ENCODE measurements around the gene HMGN4.

The HMGN4 gene

DNA sequence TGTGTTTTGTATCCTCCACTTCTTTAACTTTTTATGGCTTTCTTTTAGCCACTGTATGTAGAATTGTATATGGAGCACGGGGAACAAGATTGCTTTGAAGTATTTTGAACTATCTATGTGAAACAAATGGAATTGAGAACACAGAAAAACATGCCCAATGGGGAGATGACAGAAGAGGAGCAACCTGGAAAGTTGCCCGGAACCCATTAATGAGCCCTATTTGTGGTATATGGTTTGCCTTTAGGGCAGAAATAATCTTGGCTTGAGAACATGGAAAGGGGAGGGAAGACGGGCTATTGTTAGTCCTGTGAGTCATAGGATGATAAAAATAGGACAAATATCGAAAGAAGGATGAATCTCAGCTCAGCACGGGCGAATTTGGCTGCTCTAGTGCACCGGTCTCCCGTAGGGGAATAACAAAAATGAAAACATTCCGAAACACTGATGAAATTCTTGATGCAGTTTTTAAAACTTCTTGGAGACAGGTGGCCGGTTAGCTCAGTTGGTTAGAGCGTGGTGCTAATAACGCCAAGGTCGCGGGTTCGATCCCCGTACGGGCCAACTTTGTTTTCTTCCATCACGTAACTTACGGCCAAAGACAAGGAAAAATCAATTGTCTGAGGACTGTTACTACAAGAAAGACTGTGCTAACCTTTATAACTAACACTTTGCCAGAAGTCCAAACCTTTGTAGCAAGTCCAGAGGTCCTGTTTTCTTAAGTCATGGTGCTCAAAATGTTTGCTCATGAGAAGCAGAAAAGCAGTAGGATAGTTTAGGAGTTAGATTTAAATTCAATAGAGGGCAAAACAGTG, 15.7 kb downstream of the HMGN4 start:
- DNase-seq: peak; percentile 98

DNA sequence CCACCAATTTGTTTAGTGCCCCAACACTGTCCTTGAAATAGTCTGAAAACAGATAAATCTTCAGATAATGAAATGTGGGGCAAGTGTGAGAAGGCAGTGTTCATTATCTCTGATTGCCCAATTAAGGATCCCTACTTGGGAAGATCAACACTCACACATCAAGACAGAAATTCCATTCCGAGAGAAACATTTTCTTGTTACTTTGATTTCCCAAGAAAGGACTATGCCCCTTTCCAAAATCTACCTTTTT, 16.2 kb downstream of the HMGN4 start:
- no peak for DNase-seq

DNA sequence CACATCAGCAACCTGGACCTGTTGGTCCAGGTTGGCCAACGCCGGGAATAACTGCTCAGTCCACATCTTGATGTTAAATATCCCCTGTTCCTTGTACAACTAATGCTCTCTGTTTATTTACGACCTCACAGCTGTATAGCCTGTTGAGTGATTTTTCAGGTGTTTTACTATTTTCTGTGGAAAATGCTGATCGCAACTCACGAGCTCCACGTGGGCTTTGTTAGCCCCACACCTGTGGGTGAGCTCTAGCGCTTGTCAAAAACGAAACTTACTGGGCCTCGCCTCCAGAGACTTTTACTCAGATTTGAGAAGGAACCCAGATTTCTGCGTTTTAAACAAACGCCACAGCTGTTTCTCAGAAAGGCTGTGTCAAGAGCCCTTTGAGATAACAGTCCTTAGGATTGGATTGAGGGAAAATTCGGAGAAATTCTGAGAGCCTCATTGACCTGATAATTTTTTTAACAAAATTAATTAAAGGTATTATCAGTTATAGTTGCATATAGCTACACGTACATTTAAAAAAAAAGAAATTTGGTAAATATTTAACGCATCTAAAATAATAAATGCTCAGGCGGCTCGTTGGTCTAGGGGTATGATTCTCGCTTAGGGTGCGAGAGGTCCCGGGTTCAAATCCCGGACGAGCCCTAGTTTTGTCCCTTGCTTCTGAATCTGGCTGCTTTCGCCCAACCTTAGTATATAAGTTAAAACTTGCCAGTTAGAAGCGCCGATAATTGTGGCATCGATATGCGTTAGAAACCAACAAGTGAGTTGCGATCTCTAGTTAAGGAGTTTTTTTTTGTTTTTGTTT, 16.7 kb downstream of the HMGN4 start:
- DNase-seq: peak; percentile 93

DNA sequence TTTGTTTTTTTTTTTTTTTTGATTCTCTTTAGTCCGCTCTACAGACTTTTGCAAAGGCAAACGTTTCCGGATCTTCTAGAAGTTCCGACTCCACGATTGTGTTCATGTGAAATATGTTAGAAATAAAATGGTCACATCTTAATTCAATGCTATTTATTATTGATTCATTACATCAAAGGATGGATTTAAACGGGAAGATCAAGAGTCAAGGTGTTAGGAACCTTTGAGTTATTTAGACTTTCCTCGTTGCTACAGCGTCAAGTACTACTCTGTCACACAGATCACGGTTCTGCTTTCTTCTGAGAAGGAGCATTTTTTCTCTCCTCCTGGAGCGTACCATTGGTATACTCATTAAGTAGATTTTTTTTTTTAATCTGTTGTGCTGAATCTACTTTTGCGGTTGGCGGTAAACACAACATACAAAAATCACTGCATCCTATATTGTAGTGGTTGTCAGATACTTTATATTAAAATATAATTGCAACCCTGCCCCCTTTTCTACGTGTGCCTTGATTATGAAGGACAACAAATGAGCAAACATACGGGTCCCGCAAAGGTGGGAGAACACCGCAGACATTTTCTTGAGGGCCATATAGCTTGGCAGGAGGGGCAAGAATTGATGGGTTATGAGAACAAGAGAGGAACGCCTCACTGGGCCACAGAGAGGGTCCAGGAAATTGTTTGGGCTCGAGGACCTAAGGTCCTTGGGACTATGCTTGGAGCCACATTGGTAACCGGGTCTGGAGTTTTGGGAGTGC, 17.5 kb downstream of the HMGN4 start:
- peak; percentile 73 for DNase-seq

DNA sequence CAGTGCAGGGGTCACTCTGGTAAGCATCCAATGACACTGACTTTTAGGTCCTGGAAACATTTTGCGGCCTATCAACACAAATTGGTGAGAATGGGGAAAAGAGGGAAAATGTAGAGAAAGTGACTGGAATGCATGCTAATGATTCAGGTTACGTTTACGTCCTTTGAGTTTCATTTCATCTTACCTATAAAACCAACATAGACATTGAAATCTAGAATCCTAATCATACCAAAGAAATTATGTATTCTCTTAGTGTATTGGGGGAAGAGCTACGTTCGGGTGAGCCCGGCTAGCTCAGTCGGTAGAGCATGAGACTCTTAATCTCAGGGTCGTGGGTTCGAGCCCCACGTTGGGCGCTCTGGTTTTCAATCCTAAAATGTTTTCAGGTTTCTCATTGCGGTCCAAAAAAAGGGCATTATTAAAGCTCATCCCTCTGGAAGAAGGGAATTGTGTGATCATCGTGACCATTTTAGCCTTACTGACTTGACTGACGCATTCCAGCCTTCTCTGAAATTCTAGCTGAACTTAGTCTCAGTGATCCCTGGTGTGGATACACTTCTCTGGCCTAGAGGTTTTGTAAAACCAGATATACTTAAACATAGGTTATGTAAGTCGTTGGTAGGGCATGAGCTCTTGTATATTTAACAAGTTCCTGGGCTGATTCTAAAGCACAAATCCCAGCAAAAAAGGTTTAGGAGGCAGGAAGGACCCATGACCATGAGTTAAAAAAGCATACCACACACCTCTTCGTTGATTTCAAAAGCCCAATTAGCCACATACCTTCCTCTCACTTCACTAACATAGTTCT, 18.3 kb downstream of the HMGN4 start:
- DNase-seq: peak; percentile 96

DNA sequence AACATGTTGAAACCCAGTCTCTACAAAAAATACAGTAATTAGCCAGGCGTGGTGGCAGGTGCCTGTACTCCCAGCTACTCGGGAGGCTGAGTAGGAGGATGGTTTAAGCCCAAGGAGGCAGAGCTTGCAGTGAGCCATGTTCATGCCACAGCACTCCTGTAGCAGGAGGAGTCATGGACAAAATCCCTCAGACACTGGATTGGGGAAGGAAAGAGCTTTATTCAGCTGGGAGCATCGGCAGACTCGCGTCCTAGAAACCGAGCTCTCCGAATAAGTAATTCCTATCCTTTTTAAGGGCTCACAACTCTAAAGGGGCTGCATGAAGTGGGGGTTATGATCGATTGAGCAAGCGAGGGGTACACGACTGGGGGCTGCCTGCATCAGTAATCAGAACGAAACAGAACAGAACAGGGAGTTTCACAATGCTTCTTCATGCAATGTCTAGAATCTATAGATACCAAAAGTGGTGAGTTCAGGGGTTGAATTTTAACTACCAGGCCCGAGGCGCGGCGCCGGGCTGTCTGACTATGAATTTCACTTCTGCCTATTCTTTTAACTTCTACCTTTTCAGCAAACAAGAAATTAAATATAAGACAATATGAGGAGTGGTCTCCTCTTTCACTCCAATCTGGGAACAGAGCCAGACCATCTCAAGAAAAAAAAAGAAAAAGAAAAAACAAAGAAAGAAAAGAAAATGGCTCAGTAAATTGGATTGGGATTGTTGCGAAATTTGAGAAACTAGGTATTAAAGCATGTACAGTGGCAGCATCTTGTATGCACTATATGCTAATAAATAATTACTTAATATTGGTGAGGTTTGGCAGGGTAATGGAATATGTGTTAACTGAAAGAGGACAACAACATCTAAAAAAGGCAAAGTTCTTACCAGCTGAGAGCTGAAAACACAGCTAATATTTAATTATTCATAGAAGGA, 23.6 kb downstream of the HMGN4 start:
- no peak for DNase-seq

DNA sequence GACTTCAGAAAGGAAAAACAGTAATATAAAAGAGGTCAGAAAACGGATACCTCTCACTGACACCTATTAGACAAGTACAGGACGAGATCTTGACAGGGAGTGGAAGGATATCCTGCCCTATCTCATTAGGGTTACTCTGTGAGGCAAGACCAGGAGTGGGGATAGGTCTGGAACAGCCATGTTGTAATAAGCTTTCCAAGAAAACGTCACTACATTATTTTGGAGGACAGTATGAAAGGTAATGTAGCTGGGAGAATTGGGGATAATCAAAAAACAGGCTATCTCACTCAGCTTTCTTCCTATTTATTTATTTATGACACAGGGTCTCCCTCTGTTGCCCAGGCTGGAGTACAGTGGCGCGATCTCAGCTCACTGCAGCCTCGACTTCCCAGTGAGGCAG, 25.3 kb downstream of the HMGN4 start:
- DNase-seq: no peak

DNA sequence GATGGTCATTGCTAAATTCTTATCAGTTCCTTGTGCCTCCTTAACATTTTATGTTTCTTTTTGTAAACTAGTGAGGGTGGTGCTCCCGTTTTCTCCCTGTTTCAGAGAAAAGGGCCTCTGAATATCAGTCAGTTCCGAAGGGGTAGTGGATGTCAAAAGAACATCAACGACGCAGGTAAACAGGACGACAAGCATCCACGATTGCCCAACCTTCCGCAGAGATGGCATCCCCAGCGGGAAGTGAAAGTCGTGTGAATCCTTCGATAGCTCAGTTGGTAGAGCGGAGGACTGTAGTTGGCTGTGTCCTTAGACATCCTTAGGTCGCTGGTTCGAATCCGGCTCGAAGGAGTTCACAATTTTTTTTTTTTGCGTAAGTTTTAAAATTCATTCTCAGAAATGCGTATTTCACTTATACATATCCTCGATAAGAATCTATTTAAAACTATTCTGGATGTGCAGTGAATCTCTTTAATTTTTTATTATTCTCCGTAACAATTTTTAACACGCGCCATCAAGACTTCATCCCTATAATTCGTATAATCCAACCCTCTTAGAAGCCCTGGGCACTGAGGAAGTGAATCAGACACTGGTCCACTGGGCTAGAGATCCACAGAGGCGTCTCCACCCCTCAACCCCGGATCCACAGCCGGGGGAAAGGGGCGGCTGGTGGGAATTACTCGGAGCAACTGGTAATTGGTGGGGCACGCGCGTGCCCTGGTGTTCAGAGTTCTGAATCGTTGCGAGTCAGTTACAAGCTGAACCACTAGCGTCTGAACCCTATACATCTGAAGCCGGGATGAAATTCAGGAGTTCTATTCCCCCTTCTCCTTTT, 30.7 kb downstream of the HMGN4 start:
- peak; percentile 99 for DNase-seq

DNA sequence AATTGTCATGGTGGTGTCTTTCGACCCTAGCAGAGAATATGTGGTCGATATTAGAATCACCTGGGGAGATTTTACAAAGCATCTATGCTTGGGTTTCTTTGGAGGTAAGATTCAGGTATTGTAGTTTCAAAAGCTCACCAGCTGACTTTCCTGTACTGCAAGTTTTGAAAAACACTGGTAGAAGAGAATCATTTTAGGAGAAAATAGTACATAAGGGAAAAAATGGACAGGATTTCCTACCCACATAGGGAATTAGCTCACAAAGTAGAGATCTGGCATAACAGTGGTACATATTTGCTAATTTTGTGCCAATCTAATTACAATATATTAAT, 31.2 kb downstream of the HMGN4 start:
- DNase-seq: no peak

DNA sequence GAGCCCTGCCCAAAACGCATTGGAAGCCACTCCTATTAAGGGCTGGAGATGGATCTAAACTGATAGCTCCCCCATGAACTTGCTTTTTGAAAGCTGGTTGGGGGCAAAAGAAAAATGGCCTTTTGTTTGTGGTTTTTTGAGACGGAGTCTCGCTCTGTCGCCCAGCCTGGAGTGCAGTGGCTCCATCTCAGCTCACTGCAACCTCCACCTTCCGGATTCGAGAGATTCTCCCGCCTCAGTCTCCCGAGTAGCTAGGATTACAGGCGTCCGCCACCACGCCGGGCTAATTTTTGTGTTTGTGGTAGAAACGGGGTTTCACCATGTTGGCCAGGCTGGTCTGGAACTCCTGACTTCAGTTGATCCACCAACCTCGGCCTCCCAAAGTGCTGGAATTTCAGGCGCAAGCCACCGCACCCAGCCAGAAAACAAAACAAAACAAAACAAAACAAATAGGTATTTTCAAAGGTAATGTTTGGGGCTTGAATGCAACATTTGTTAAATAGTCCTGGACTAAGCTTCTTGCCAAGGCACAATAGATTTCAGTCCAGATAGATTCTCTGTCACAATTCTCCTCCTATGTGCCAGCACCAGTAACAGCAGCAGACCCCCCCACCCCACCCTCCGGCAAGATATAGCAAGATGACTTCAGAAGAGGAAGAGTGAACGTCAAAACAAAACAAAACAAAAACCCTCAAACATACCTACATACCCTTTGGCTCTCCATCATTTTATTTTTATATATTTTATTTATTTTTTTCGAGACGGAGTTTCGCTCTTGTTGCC, 32.1 kb downstream of the HMGN4 start:
- no peak for DNase-seq

DNA sequence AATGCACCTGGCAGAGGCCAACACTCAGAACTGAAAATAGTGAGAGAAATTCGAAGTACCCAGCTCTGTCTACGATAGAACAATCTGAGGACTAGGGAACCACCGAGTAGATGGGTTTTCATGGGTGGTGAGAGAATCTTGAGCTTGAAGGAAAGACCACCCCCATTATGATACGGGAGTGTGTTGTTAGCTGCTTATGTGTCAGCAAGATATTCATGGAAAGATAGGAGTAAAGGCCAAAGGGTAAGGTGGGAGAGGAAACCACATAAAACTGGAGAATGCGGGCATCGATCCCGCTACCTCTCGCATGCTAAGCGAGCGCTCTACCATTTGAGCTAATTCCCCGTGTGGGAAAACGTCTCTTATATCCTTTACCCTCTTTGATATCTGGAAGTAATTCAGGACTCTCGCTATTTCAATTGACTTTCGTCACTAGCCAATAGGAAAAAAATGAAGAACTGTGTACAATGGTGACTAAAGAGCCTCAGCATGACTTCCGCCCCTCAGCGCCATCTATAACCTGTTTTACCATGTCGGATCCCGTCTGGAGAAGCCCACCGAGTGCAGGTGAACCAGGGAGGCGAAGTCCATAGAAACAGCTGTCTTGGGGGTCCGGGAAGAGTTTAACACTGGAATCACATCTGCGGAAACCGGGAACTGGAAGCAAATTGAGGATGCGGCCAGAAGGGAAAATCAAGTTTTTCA, 33.6 kb downstream of the HMGN4 start:
- peak; percentile 98 for DNase-seq

DNA sequence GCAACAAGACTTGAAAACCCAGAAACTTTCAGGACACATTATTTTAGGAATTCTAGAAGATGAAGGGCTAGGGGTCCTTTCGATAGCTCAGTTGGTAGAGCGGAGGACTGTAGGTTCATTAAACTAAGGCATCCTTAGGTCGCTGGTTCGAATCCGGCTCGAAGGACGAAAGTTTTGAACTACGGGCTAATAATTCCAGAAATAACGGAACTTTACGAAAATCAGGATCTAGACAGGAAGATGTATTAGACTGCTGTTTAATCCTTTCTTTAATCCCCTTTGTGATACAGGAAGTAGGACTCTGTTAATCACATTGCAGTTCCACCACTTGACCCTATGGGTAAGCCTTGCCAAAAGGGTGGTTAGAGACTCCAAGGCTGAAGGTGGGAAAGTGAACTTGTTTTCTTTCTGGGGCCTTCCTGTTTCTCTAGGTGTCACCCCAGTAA, 37.4 kb downstream of the HMGN4 start:
- peak; percentile 93 for DNase-seq

DNA sequence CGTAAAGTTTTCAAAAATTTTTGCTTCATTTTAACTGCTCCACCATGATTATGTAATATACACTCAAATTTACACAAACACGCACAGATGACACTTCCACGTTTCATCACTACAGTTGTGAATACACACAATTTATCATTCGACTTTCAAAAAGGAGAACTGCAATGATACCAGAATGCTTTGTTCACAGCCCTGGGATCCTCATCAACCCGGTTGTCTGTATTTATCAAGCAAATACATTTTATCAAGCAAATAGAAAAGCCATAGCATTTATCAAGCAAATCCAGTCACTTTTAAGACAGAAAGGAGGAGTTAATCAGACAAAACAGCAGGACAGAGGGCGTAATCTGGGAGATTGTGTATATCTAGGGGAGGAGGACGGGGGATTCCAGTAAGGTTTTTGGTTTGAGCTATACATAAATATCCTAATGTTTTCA, 38.3 kb downstream of the HMGN4 start:
- DNase-seq: peak; percentile 88

DNA sequence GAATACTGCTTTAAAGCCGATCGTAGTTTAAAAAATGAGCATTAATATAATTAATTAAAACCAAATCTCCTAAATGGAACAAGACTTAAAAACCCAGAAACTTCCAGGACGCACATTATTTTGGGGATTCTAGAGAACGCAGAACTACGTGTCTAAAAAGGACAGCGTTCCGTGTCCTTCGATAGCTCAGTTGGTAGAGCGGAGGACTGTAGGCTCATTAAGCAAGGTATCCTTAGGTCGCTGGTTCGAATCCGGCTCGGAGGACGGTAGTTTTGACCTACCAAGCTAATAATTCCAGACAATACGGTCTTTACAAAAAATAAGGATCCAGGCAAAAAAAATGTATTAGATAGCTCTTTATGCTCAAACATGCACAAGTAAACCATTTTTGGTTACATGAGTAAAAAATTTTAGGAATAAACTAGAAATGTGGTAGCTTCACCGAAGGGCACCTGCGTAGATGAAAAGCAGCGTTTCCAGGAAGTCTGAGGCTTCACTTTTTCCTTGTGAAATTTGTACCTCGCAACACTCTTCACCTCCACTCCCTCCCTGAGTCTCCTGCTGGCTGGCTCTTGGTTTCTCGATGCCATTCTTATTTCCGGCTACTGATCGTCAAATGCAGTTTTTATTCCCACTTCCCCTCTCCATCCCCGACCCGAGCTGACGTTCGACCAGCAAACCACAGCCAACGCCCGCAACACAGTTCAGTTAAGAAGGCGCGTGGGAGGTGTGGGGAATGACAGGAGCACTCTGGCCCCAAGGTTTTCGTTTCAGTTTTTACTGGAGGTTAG, 39.0 kb downstream of the HMGN4 start:
- peak; percentile 97 for DNase-seq

DNA sequence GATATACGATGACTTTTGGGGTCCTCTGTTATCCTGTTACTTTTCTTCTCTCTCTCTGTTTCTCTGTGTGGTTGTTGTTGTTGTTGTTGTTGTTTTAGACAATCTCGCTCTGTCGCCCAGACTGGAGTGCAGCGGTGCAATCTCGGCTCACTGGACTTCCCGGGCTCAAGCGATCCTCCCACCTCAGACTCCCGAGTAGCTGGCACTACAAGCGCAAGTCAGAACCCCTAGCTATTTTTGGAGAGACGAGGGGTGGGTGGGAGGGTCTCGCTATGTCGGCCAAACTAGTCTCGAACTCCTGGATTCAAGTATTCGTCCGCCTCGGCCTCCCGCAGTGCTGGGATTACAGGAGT, 39.5 kb downstream of the HMGN4 start:
- no peak for DNase-seq

DNA sequence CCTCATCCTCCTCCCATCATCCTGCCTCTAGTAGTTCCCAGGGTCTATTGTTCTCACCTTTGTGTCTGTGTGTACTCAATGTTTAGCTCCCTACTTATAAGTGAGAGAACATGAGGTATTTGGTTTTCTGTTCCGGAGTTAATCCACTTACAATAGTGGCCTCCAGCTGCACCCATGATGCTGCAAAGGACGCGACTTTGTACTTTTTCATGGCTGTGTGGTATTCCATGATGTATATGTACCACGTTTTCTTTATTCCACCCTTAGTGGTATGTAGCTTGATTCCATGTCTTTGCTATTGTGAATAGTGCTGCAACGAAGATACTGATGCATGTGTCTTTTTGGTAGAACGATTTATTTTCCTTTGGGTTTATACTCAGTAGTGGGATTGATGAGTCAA, 40.1 kb downstream of the HMGN4 start:
- DNase-seq: no peak

DNA sequence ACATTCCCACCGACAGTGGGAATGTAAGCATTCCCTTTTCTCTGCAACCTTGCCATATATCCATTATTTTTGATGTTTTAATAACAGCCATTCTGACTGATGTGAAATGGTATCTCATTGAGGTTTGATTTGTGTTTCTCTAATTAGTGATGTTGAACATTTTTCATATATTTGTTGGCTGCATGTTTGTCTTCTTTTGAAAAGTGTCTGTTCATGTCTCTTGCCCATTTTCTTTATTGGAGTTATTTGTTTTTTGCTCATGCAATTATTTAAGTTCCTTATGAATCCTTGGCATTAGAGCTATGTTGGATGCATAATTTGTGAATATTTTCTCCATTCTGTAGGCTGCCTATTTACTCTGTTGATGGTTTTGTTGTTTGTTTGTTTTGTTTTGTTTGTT, 40.6 kb downstream of the HMGN4 start:
- DNase-seq: no peak

DNA sequence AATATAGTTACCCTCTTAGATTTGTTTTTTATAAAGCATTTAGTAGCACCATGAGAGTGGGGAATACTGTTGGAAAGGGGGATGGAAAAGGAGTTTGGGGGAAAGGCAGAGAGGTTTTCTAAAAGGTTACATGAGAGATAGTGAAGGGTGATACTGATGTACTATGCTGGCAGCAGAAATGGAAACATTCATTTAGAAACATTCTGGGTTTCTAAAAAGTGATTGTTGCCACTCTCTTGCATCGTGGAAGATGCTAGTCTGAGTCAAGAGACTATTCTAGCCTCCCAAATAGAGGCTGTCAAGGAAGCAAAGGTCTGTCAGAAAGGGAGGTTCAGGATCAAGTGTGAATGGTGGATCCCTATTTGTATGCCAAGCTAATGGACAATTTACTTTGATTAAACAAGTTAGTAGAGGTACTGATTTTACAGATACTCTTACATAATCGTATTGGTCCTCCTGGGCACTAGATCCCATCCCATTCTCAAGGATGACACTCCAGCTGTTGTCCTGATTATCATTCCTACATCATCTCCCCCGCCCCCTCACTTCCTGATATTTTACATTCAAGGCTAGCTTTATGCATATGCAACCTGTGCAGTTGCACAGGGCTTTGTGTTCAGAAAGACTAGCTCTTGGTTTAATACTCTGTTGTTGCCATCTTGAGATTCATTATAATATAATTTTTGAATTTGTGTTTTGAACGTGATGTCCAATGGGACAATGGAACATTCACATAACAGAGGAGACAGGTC, 43.2 kb downstream of the HMGN4 start:
- DNase-seq: no peak
